CD4-positive, alpha-beta T cell treated with Interleukin-15 for 4 hours (primary cell): ENCODE measurements around the gene RGS2.

Experiments
- DNase-seq: peaks from one replicate; pipeline ENCODE4 v3.0.0-alpha.2; 2020; ENCODE audit warnings: low spot score

RGS2 gene

GRCh38 chr1:192830595-192831246 is 21.9 kb downstream of the RGS2 start:
- no peak for DNase-seq

GRCh38 chr1:192831706-192832355 is 23.0 kb downstream of the RGS2 start:
- no peak for DNase-seq

- no peak for DNase-seq
Observed at GRCh38 chr1:192832492-192832891, 23.7 kb downstream of the RGS2 start.

- no peak for DNase-seq
Observed at GRCh38 chr1:192835116-192835515, 26.3 kb downstream of the RGS2 start.

- DNase-seq = no peak
Observed at GRCh38 chr1:192839162-192840066, 30.6 kb downstream of the RGS2 start.

- no peak for DNase-seq
Observed at GRCh38 chr1:192844360-192844759, 35.5 kb downstream of the RGS2 start.

GRCh38 chr1:192846950-192847349 is 38.1 kb downstream of the RGS2 start:
- no peak for DNase-seq

- DNase-seq = no peak
Observed at GRCh38 chr1:192849011-192849410, 40.2 kb downstream of the RGS2 start.

GRCh38 chr1:192849442-192849841 is 40.6 kb downstream of the RGS2 start:
- DNase-seq = no peak

GRCh38 chr1:192852001-192852947 is 43.4 kb downstream of the RGS2 start:
- no peak for DNase-seq

GRCh38 chr1:192858456-192858855 is 49.6 kb downstream of the RGS2 start:
- DNase-seq = no peak

- DNase-seq = no peak
Observed at GRCh38 chr1:192859808-192860207, 51.0 kb downstream of the RGS2 start.

GRCh38 chr1:192860478-192861185 is 51.8 kb downstream of the RGS2 start:
- DNase-seq = no peak

GRCh38 chr1:192861860-192862259 is 53.0 kb downstream of the RGS2 start:
- DNase-seq = no peak
